IMR-90 (cell line): ENCODE measurements around the gene DOCK10. TPM values are rescaled to one million over a fixed set of nuclear protein-coding genes. Genes with fewer than 3 reads are reported as not detected.

Experiments
- ATAC-seq: fragments of 200-7000 bp; cut with Tn5 transposase; 2 replicates; pipeline ENCODE4 v1.9.1; 2020; ENCODE audit warnings: low read depth, mild to moderate bottlenecking, moderate library complexity
- BruUV-seq: library from RNA; stranded (reverse); fragments of 400-500 nt; replicated peaks from 2 replicates; lab custom pipeline; 2021; lab: Mats Ljungman, UMichigan
- CTCF ChIA-PET: fragments of 300-600 bp; formaldehyde crosslinking; extraction: SDS; loops from one replicate; lab custom pipeline; 2021; ENCODE audit warnings: antibody characterized with exemption; lab: Yijun Ruan, JAX
- POLR2A ChIA-PET: fragments of 300-600 bp; sonication (Branson Sonifier 250); formaldehyde crosslinking; loops from one replicate; lab custom pipeline; 2022; ENCODE audit warnings: antibody characterized with exemption; ENCODE audit not compliant: unreplicated experiment; lab: Charles Lee
- DNase-seq: peaks from one replicate; pipeline ENCODE4 v3.0.0; 2013
- H2AFZ ChIP-seq: replicated peaks from 2 replicates; pipeline ENCODE3; 2013; ENCODE audit warnings: low read length, mild to moderate bottlenecking; ENCODE audit not compliant: poor library complexity
- H2AK5ac ChIP-seq: 2 replicates; pipeline ENCODE4 v1.6.1; 2013; ENCODE audit warnings: low read depth, low read length, inconsistent platforms
- H2AK9ac ChIP-seq: replicated peaks from 2 replicates; pipeline ENCODE3; 2013; ENCODE audit warnings: mild to moderate bottlenecking, low read depth, low read length, moderate library complexity; ENCODE audit not compliant: poor library complexity
- H2BK120ac ChIP-seq: 2 replicates; pipeline ENCODE4 v1.6.1; 2013; ENCODE audit warnings: low read depth, low read length, inconsistent platforms
- H2BK15ac ChIP-seq: 3 replicates; pipeline ENCODE4 v1.6.1; 2013; ENCODE audit warnings: low read depth, low read length, inconsistent platforms
- H2BK20ac ChIP-seq: 2 replicates; pipeline ENCODE4 v1.6.1; 2013; ENCODE audit warnings: low read depth, mild to moderate bottlenecking, inconsistent platforms, low read length, moderate library complexity
- H2BK5ac ChIP-seq: 2 replicates; pipeline ENCODE4 v1.6.1; 2013; ENCODE audit warnings: mild to moderate bottlenecking, low read depth, low read length, inconsistent platforms; ENCODE audit not compliant: poor library complexity, severe bottlenecking
- H3K14ac ChIP-seq: replicated peaks from 2 replicates; pipeline ENCODE4 v1.6.1; 2013; ENCODE audit warnings: low read depth, low read length, inconsistent platforms
- H3K18ac ChIP-seq: 2 replicates; pipeline ENCODE4 v1.6.1; 2013; ENCODE audit warnings: low read depth, low read length, control low read depth
- H3K23ac ChIP-seq: 2 replicates; pipeline ENCODE4 v1.6.1; 2013; ENCODE audit warnings: low read depth, low read length, inconsistent platforms
- H3K27ac ChIP-seq: 2 replicates; pipeline ENCODE4 v1.5.1; 2013; ENCODE audit warnings: mild to moderate bottlenecking, control low read depth, low read length; ENCODE audit not compliant: insufficient read depth
- H3K27me3 ChIP-seq: 2 replicates; pipeline ENCODE4 v1.6.1; 2013; ENCODE audit warnings: low read length; ENCODE audit not compliant: control insufficient read depth, insufficient read depth
- H3K36me3 ChIP-seq: 2 replicates; pipeline ENCODE4 v1.6.1; 2013; ENCODE audit warnings: low read length, mixed read lengths; ENCODE audit not compliant: control insufficient read depth, insufficient read depth
- H3K4ac ChIP-seq: 2 replicates; pipeline ENCODE4 v1.6.1; 2013; ENCODE audit warnings: low read depth, low read length, inconsistent platforms
- H3K4me1 ChIP-seq: 2 replicates; pipeline ENCODE4 v1.6.1; 2013; ENCODE audit warnings: low read length, mixed read lengths; ENCODE audit not compliant: control insufficient read depth, insufficient read depth
- H3K4me2 ChIP-seq: 2 replicates; pipeline ENCODE4 v1.6.1; 2013; ENCODE audit warnings: low read depth, mild to moderate bottlenecking, control low read depth, low read length, moderate library complexity
- H3K4me3 ChIP-seq: 2 replicates; pipeline ENCODE4 v1.5.1; 2013; ENCODE audit warnings: low read depth, mild to moderate bottlenecking, control low read depth, low read length, moderate library complexity; ENCODE audit not compliant: insufficient read depth
- H3K56ac ChIP-seq: 2 replicates; pipeline ENCODE4 v1.6.1; 2013; ENCODE audit warnings: low read length, inconsistent platforms; ENCODE audit not compliant: insufficient read depth; ENCODE audit errors: extremely low read depth
- H3K79me1 ChIP-seq, 2 experiments: 2 replicates each; pipeline ENCODE4 v1.6.1; 2013; ENCODE audit warnings: low read length in 2 of 2, inconsistent platforms in 1 of 2, low read depth in 1 of 2
- H3K9ac ChIP-seq: 2 replicates; pipeline ENCODE4 v1.6.1; 2013; ENCODE audit warnings: low read depth, low read length, control low read depth
- H3K9me1 ChIP-seq: 2 replicates; pipeline ENCODE4 v1.6.1; 2013; ENCODE audit warnings: low read length, inconsistent platforms; ENCODE audit not compliant: insufficient read depth
- H3K9me3 ChIP-seq: 2 replicates; pipeline ENCODE4 v1.6.1; 2013; ENCODE audit warnings: low read length; ENCODE audit not compliant: control insufficient read depth, insufficient read depth
- H4K20me1 ChIP-seq: 2 replicates; pipeline ENCODE4 v1.6.1; 2013; ENCODE audit warnings: low read length, inconsistent platforms; ENCODE audit not compliant: insufficient read depth
- H4K5ac ChIP-seq: 2 replicates; pipeline ENCODE4 v1.6.1; 2013; ENCODE audit warnings: mild to moderate bottlenecking, low read depth, low read length, control low read depth
- H4K8ac ChIP-seq, 2 experiments: 2 replicates each; pipeline ENCODE4 v1.6.1; 2013; ENCODE audit warnings: low read depth in 2 of 2, low read length in 2 of 2, control low read depth in 1 of 2, inconsistent platforms in 1 of 2
- H4K91ac ChIP-seq: 2 replicates; pipeline ENCODE4 v1.6.1; 2013; ENCODE audit warnings: low read depth, low read length, inconsistent platforms; ENCODE audit not compliant: insufficient read depth
- CEBPB ChIP-seq: IDR thresholded peaks from 2 replicates; pipeline ENCODE4 v1.6.1; 2012; ENCODE audit warnings: low read depth, low read length, improper control_type of control experiment
- CHD1 ChIP-seq: IDR thresholded peaks from 2 replicates; pipeline ENCODE4 v1.6.1; 2012; ENCODE audit warnings: low read depth, low read length, improper control_type of control experiment
- FOS ChIP-seq: fragments of 150-350 bp; IDR thresholded peaks from 2 replicates; pipeline ENCODE4 v1.6.1; 2016; ENCODE audit warnings: low read depth, low read length
- POLR2A ChIP-seq: IDR thresholded peaks from 2 replicates; pipeline ENCODE4 v1.6.1; 2012; ENCODE audit warnings: mild to moderate bottlenecking, low read depth, low read length
- WGBS, 2 experiments: methylation state at CpG; one replicate each; pipeline versions ENCODE4 v1.1.5 to v1.1.7; 2013; ENCODE audit warnings: missing lambda C conversion rate in 2 of 2; ENCODE audit not compliant: insufficient read length in 1 of 2; ENCODE audit errors: extremely low coverage in 2 of 2; 5-methylcytosine and 5-hydroxymethylcytosine counted together
- dilution Hi-C: fragments of 300-500 bp; cut with HindIII; formaldehyde crosslinking; loops from one replicate; pipeline ENCODE4 v1.14.3; 2018; ENCODE audit warnings: low sequenced_read_pairs; ENCODE audit not compliant: unreplicated experiment
- in situ Hi-C: fragments of 300-500 bp; cut with MboI; formaldehyde crosslinking; loops from 3 replicates; pipeline ENCODE4 v1.14.3; 2019; ENCODE audit warnings: low sequenced_read_pairs, inconsistent platforms, mixed read lengths
- intact Hi-C: fragments of 100-400 bp; cut with micrococcal nuclease; formaldehyde crosslinking; loops from 2 replicates; pipeline ENCODE4 v1.10.0; 2022
- polyA plus RNA-seq, 3 experiments: library from polyadenylated mRNA; depleted of rRNA; stranded (reverse); fragments of >200 nt; gene quantifications; 2 replicates each; pipeline ENCODE4 v1.2.3, GENCODE V29; 2012; ENCODE audit warnings: low replicate concordance in 1 of 3
- total RNA-seq: library from RNA; depleted of rRNA; stranded (reverse); fragments of >200 nt; gene quantifications from 2 replicates; pipeline ENCODE4 v1.2.3, GENCODE V29; 2012
- TF ChIP-seq, protein P1 (sequence below): fragments of 150-350 bp; IDR thresholded peaks from 2 replicates; pipeline ENCODE4 v1.6.1; 2017; ENCODE audit warnings: mild to moderate bottlenecking, antibody characterized with exemption, low read length, low read depth

Gene DOCK10
- total and polyA plus RNA-seq, 2 of the 4 experiments (the other 2 are of a cell fraction): 58.6 to 75.3 TPM

DNA sequence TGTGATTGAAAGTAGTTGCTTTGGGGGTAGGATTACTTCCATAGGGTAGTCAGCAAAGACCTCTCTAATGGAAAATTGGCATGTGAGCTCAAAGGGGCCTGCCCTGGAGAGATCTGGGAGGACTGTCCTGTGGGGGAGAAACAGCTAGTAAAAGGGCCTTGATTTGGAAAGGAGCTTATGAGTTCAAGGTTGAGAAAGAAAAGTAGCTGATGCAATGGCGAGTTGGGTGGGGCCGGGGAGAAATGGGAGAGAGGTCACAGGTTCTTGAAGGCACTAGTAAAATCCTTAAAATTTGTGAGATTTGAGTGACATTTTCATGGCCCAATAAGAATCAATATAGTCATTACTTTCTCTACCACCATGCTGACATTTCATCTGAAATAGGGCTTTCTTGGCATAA, 244.1 kb downstream of the DOCK10 start:
- Histone ChIP-seq H3K9me3 (no peaks in the 10 kb centered on the region), H4K20me1 (no peaks in the 10 kb centered on the region), H3K27ac (no peak overlapping the region), H3K14ac (no peak overlapping the region), H3K4me3 (no peak overlapping the region), H4K5ac (no peak overlapping the region), H2BK120ac (no peak overlapping the region), H3K56ac (no peak overlapping the region), H3K4me2 (no peak overlapping the region), H2BK15ac (no peak overlapping the region), H2BK5ac (no peak overlapping the region), H3K9ac (no peak overlapping the region), H3K79me1 (no peaks in the 10 kb centered on the region), H3K27me3 (no peaks in the 10 kb centered on the region), H3K4ac (no peak overlapping the region), H3K36me3 (peaks cover 12% of the 10 kb centered on the region), H2AFZ (no peak overlapping the region), H2AK5ac (no peak overlapping the region), H2AK9ac (peak overlapping the region; percentile 48), H4K8ac (no peak overlapping the region), H2BK20ac (no peak overlapping the region), H3K9me1 (no peaks in the 10 kb centered on the region), H3K4me1 (peaks cover 3% of the 10 kb centered on the region; the same call in 1 of the 2 replicates), H3K18ac (no peak overlapping the region), H3K23ac (no peak overlapping the region), H4K91ac (no peak overlapping the region)
- intact Hi-C loops: no loop called here
- dilution Hi-C loops: no loop called here
- POLR2A ChIA-PET: no interaction called here
- ATAC-seq: no peak
- CTCF ChIA-PET: no interaction called here
- in situ Hi-C loops: no loop called here
- TF ChIP-seq FOS (no peak), POLR2A (no peak), CHD1 (no peak), CEBPB (no peak)
- TF ChIP-seq, protein P1, sequence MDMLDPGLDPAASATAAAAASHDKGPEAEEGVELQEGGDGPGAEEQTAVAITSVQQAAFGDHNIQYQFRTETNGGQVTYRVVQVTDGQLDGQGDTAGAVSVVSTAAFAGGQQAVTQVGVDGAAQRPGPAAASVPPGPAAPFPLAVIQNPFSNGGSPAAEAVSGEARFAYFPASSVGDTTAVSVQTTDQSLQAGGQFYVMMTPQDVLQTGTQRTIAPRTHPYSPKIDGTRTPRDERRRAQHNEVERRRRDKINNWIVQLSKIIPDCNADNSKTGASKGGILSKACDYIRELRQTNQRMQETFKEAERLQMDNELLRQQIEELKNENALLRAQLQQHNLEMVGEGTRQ: no peak
- no CpG with 5 or more reads among the region's 2 CpGs for WGBS, 2 experiments
- DNase-seq: no peak
- BruUV-seq: no TSS peak
